OCI-M1 (cell line): ENCODE results near the gene RAB40B.

ENCODE experiments used
- DNase-seq: peaks from one replicate; lab custom pipeline; 2025; lab: John Stamatoyannopoulos, UW

Gene RAB40B

DNA sequence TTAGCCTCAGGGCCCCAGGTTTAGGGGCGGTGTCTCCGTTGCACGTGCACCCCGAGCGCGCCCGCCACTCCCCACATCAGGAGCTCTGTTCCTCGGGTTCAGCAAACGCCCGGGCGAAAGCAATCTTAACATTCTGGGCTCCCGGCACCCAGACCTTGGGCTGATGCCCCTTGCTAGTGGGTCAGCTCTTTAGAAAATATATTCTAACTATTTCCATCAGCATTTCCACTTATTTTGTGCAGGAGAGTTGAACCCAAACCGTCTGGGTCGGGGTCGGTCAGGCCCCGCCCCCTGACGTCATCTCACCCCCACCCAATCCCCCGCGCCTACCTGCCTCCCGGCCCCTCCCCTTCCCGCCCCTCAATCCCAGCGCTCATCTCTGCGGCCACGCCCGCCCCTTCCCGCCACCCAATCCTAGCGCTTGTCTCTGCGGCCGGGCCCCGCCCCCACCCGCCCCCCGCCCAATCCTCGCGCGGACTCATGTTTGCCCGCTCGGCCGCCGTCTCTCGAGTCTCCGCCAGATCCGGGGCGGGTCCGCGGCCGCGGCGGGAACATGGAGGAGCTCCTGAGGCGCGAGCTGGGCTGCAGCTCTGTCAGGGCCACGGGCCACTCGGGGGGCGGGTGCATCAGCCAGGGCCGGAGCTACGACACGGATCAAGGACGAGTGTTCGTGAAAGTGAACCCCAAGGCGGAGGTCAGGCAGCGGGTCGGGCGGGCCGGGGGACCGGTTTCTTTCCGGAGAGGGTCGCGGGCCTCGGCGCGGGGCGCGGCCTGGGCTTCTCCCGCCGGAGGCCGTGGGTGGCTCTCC is 17.9 kb upstream of the RAB40B start, which contains the start of gene FN3KRP:
Gene FN3KRP, plus strand, starts transcription at position 504 of the 808 bp plus-strand sequence. Its CDS starts 50 bp downstream, at position 554.
- DNase-seq = peak; percentile 90

DNA sequence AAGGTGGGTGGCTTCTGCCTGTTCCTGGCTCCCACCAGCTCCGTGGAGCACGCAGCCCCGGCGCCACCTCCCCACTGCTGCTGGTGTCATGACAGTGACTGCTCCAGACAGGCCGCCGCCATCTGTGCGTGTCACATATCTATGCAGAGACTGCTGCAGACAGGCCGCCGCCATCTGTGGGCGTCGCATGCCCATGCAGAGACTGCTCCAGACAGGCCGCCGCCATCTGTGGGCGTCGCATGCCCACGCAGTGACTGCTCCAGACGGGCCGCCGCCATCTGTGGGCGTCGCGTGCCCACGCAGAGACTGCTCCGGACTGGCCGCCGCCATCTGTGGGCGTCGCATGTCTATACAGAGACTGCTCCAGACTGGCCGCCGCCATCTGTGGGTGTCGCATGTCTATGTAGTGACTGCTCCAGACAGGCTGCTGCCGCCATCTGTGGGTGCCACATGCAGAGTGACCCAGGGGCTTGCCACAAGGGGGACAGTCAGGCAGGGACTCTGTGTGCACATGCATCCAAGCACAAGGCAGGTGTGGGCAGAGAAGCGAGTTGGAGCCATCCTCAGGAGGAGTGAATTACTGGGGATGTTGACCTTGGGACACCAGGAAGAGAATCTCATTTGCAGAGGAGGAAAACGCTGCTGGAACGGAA is 14.7 kb upstream of the RAB40B start:
- DNase-seq = no peak

DNA sequence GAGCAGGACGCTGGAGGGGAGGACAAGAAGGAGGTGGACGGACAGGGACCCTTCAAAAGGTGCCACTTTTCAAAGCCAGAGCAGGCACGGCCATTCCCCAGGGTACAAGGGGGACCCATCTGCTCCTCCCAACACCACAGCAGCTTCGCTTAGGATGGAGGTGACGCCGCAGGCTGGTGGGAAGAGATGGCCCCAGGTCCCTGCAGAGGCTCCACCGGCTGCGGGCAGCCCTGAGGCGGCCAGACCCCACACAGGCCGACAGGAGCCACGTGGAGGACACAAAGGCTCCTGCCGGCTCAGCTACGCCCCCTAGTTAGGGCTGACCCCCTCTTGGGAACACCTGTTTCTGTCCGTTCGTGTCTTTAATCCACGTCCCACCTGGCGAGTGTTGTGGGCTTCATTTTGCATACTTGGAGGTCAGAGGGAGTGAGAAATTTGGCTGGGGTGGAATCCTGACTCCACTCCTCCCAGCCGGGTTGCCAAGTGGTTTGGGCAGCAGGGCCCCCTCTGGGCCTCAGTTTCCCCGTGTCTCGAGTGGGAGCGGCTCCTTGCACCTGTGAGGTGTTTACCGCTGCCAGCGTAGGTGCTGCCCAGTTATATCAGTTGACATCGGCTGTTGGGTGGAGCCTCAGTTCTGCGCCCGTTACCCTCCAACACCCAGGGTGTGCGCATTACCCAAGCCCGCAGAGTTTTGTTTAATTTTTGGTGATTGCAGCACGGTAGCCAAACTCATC is 12.2 kb upstream of the RAB40B start:
- DNase-seq = no peak

DNA sequence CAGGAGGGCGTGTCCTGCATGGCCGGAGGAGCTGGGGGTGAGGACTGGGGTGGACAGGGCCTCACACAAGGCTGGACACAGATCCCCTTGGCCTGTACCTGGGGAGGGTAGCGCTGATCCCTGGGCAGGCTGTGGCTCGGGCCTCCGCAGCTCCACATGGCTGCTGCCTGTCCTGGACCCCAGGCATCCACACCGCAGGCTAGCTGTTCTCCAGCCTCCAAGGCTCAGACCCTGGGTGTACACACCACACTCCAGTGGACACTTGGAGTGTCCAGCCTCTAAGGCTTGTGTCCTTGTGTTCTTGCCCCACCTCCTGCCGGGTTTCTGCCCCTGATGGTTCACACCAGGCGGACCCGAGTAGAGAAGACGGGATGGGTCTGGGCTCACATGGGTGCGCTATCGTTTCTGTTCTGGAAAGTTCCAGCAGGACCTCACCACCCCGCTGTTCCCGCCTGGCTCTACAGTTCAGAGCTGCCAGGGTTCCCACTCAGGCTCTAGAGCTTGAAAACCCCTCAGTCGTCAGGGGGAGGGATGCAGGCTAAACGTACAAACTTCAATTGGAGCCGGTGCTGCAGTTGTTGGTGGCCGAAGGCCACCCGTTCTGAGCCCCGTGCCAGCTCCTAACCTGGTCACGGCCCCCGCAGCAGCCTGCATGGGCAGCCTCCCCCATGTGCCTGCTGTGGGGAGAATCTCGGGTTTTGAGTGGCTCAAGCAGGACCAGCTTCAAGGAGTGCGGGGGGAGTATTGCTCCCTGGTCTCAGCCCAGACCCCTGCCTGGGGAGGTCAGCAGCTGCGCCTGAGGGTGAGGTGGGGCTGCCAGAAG is 11.4 kb upstream of the RAB40B start:
- no peak for DNase-seq

DNA sequence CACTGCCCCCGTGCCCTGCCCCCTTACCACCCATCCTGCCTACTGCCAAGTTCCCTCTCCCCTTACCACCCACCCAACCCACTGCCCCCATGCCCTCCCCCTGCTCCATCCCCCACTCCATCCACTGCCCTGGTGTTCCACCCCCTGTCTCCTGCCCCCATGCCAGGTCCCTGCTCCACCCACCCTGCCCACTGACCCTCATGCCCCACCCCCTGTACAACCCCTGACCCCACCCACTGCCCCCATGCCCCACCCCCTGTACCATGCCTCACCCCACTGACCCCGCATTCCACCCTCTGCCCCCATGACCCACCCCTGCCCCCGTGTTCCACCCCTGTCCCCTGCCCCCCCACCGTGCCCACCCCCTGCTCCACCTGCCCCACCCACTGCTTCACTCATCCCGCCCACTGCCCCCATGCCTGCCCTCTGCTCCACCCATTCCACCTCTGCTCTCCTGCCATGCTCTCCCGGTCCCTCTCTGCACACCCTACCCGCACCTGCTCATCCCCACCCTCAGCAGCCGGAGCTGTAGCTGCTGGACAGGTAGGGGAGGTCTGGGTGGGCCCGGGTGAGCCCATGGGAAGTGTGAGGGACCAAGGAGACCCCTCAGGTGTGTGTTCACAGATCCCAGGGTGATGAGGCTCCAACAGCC is 10.7 kb upstream of the RAB40B start:
- no peak for DNase-seq

DNA sequence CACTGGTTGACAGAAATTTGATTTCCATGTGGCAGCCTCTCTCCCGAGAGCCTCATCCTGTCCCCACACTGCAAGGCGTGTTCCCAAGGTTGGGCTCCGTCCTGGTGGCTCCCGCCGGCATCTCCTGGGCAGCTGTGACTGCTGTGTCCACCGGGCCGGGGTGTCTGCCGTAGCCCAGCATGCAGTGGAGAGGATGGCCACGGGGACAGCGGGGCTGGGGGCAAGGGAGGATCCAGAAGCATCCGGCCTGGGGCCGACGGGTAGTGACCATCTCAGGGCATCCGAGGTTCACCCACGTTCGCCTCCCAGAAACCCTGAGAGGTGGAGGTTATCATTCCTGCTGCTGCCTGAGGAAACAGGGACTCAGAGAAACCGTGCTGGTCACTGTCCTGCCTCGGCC is 7.3 kb upstream of the RAB40B start:
- DNase-seq = no peak

DNA sequence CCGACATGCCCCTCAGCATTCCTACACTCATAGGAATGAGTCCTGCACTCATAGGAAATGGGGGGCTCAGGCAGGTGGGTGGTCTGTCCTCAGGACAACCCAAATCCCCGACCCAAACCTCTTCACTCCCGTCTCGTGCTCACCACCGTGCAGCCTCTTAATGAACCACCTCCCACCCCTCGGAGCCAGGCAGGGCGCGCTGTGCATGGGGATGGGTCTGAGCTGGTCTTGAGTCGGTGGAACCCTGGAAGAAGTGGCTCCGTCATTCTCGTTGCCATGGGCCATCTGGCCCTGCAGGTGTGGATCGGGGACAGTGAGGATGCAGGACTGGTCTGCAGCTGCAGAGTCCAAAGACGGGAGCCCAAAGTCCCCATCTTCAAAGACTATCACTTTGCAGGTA is 6.4 kb upstream of the RAB40B start:
- DNase-seq = no peak

DNA sequence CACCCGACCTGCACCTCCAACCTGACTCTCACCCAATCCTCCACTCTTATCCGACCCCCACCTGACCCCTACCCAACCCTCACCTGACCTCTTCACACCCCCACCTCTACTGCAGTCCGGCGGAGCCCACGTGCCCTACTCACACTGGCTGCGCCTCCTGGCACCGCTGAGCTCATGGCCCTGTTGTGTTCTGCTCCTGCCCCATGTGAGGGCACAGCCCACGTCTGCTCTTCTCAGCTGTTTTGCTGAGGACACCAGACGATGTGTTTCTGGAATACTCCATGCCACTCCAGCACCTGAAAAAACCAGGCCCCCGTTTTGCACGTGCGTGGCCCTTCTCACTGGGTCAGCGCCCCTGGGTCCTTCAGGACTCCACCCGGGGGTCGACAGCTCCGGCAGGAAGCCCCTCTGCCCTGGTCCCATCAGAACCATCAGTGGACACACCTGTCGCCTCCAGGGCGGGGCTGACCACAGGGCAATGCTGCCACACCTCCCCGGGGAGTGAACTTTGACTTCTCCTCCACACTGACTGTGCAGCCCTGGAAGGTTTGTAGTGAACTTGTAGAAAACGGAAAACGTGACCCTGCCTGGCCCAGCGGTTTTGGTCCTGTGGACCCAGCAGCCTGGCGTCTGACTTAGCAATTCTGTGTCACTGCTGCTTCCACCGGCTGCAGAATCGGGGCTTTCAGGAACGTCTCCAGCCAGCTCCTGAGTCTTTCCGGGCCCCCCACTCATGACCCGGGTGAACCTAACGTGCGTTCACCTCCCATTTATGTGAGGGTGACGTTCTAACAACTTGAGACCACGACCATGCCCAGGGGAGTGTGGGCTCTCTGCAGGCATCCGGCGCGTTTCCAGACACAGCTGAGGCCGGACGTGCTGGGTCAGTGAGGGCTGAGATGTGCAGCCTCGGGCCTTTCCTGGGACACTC is 5.7 kb upstream of the RAB40B start:
- no peak for DNase-seq

DNA sequence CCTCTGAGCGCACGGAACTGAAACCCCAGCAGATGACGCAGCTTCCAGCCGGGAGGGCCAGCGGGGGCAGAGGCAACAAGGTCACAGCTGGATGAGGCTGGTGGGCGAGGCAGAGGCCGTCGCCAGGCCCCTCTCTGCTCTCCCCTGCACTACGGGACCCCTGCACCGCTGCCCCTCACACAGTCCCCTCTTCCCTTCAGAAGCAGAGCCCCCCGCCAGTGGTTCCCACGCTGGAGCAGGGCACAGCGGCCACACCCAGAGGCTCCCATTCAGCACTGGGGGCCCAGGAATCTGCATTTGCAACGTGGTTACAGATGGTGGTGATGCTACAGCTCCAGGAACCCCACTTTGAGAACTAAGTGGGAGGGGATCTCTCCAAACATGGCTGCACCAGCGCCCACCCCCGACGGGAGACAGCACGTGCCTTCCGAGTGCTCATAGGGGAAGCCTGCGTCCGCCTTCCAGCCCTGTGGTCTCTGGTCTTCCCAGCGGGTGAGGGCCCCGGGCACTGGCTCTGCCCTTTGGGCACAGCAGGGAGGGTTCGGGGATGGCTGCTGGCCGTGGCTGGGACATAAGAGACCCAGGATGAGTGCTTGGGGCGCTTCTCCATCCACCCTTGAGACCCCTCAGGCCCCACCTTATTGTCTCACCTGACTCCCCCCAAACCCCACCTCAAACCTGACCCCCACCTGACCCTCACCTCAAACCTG is 4.7 kb upstream of the RAB40B start:
- no peak for DNase-seq

DNA sequence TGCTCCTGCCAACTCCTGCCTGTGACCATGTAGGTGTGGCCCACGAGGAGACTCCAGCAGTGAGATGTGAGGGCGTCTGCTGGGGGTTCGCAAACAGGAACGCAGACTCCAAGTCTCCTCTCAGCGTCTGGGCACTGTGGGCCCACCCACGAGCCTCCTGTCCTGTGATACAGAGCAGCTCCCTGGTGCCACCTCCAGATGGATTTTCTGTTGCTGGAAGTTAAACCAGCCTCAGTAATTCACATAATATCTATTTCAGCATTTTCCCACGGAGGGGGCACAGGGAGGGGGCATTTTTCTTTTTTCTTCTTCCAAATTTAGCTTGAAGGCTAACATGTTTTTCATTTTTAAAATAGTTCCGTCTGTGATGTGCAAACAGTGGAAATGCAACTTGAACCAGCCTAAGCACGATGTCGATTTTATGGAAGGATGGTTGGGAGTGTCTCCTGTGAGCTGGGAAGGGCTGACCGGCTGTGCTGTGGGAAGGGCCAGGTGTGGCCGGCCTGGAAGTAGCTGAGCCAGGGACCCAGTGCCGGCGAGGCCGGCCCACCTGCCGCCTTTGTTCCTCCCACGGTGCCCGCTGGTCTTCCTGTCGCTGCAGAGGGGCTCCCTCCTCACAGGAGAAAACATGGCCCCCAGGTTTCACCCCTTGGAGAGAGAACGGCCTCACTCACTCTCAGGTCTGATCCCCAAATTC is 3.9 kb upstream of the RAB40B start:
- DNase-seq = no peak

DNA sequence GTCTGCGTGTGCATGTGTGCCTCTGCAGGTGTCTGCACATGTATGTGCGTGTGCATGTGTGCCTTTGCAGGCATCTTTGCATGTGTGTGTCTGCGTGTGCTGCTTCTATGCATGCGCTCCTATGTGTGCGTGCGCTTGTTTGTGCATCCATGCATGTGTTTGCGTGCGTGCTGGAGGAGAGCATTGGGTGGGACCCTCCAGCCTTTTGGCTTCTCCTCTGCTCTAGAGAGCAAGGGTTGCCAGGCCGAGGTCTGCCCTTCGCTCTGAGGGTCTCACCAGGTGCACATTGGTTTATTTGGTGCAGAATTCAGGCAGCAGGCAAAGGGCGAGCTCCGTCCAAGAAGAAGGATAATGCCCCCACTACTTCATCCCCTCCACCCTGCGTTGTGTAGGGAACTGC is 1.1 kb upstream of the RAB40B start:
- DNase-seq = no peak

DNA sequence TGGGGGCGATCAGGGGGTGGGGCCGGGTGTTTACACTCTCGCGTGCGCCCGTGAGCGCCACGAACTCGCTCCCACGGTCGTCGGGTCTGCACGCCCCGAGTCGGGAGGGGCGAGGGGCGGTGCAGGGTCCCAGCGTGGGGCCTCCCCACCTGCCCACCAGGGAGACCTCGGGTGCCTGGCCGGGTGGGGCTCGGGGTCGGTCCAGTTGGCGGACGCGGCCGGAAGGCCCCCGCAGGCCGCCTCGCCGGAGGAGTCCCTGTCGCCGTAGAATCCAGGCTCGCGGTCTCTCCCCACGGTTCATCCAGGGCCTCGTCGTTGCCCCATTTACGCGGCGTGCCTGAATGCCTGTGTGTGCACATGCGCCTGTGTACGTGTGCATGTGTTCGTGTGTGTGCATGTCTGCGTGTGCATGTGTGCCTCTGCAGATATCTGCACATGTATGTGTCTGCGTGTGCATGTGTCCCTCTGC is 510 bp upstream of the RAB40B start:
- peak; percentile 33 for DNase-seq

DNA sequence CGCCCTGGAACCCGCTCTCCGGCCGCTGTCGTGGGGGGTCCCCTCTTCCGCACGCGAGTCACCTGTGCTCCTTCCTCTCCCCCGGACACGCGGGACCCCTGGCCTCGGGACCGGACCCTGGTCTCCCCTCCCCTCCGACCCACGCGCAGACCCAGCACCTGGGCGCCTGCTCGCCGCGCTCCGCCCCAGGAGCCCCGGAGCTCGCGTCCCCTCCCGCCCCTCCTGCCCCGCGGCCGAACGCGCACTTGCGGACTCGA is 762 bp downstream of the RAB40B start:
- no peak for DNase-seq

DNA sequence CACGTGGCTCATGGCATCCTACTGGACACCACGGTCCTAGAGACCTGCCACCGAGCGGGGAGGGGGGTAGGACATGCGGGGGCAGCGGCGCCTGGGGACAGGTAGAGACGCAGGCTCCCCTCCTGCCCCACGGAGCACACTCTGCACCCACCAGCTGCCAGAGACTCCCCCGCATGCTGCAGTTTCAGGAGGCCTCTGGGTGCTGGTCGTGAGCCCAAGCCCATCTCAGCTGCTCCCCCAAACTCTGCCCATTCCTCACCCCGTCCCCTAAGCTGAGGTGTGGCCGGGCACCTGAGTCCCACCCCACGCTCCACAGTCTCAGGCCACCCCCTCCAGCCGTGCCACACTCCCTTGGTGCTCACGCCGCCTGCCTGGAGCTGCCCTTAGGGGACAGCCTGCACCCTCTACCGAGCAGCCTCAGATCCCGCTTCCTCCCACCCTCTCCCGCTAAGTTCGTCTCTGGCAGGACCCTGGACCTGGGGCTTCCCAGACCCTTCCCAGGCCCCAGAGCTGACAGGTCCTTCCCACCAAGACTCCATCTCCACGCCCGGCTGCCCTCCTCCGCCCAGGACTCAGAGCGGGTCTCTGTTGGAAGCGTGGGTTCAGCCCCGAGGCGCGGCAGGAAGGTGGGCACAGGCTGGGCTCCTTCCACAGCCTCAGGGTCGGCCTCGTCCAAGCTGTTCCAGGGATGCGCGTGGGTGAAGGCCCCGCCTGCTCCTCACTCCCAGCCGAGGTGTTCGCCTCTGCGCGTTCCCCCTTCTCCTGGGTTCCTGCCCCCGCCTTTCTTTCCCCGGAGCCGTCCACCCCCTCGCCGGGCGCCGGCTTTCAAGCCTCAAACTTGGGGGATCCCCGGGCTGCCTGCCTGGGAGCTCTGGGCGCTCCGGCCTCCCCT is 1.3 kb downstream of the RAB40B start:
- no peak for DNase-seq

DNA sequence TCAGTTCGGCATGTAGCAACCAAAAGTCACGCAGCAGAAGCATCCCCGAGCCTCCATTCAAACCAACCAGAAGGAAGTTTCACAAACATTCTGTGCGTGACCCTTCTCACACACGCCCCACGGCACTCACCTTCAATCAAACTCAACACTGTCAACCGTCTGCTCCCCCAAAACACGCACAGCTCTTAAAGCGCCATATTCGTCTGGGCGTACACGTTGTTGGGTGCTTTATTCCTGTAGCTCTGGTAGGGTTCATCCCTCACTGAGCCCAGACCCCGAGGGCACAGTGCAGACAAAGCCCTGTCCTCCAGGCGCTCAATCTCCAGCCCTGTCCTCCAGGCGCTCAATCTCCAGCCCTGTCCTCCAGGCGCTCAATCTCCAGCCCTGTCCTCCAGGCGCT is 2.2 kb downstream of the RAB40B start:
- DNase-seq = no peak

DNA sequence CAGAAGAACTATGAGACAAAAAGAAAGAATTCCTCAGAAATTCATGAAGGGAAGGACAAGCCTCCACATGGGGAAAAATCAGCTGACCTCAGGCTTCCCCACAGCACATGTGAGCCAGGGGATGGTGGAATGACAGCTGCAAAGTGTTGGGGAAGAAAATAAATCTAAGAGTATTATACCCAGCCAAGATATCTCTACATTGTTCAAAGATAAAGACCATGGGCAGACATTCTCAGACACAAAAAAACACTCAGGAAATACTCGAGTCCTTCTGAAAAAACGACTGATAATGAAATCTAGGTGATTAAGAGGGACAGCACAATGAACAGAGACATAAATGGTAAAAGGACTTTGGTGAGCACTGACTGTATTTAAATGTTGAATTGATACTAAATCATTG is 3.9 kb downstream of the RAB40B start:
- no peak for DNase-seq

DNA sequence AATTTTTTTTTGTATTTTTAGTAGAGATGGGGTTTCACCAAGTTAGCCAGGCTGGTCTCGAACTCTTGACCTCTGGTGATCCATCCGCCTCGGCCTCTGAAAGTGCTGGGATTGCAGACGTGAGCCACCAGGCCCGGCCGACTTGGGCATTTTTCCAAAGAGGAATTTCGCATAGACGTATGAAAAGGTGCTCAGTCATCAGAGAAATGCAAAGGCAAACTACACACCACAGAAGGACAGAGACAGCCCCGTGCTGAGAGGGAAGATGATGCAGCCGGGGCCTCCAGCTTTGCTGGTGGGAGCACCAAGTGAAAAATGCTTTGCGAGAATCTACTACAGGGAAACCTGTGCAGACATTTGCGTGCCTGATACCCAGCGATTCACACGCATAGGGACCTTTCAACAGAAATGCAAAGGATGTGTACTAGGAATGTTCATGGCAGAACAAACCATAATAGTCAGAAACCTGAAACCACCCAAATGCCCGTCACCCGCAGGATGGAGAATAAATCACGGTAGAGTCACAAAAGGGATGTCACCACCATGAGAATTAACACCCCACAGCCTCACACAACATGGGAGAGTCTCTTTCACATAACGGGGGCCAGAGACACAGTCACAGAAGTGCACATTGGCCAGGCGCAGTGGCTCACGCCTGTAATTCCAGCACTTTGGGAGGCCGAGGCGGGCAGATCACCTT is 5.2 kb downstream of the RAB40B start:
- no peak for DNase-seq

DNA sequence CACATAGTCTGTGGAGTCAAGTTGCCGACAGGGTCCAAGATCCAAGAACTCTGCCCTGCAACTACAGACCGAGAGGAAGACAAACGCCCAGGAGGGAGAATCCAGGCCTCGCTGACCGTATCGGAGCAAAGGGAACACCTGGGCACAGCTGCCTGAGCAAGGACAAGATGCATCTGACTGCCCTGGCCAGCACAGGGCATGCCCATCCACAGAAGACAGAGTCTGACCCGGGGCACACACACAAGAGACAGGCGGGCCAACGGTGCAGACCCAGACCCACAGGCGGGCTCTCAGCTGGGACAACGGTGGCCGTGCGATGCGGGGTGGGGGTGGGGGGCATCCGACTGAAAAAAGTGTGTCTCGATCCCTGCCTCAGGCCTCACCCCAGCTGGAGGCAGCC is 6.2 kb downstream of the RAB40B start:
- no peak for DNase-seq
